A549 (cell line): ENCODE measurements around the gene TNS2.

Source experiments
- CBX2 ChIP-seq: fragments of 200-600 bp; sonication (generic); IDR thresholded peaks from 2 replicates; pipeline ENCODE4 v1.6.1; 2016; ENCODE audit warnings: low read depth, mild to moderate bottlenecking, borderline replicate concordance
- EP300 ChIP-seq, 2 experiments: fragments of >200 bp; sonication (Bioruptor Twin); formaldehyde crosslinking; IDR thresholded peaks; 2 replicates in 1 of 2; 3 replicates in 1 of 2; pipeline ENCODE4 v1.6.1; 2016 to 2017
- MAFK ChIP-seq: fragments of 450-650 bp; IDR thresholded peaks from 2 replicates; pipeline ENCODE4 v1.6.1; 2014; ENCODE audit not compliant: partially characterized antibody
- MYC ChIP-seq: IDR thresholded peaks from 2 replicates; pipeline ENCODE4 v1.6.1; 2012; ENCODE audit warnings: mild to moderate bottlenecking, inconsistent platforms, low read length, improper control_type of control experiment, borderline replicate concordance
- NFE2L2 ChIP-seq: fragments of 150-350 bp; conservative IDR thresholded peaks from 2 replicates; pipeline ENCODE4 v1.6.1; 2014; ENCODE audit warnings: low read length
- PHF8 ChIP-seq: fragments of 200-600 bp; sonication (generic); IDR thresholded peaks from 2 replicates; pipeline ENCODE4 v1.6.1; 2016; ENCODE audit warnings: low read depth, mild to moderate bottlenecking, antibody characterized with exemption, moderate library complexity, borderline replicate concordance
- POLR2A ChIP-seq: IDR thresholded peaks from 2 replicates; pipeline ENCODE4 v1.6.1; 2012; ENCODE audit warnings: mild to moderate bottlenecking, low read length
- SMC3 ChIP-seq: fragments of >200 bp; sonication (Bioruptor Twin); formaldehyde crosslinking; IDR thresholded peaks from 3 replicates; pipeline ENCODE4 v1.6.1; 2018; ENCODE audit warnings: inconsistent platforms
- TF ChIP-seq, protein P1 (sequence below): fragments of >200 bp; sonication (Bioruptor Twin); formaldehyde crosslinking; IDR thresholded peaks from 3 replicates; pipeline ENCODE4 v1.5.1; 2016
- TF ChIP-seq, protein P2 (sequence below): fragments of 450-650 bp; IDR thresholded peaks from 2 replicates; pipeline ENCODE4 v1.6.1; 2014; ENCODE audit warnings: antibody characterized with exemption

DNA sequence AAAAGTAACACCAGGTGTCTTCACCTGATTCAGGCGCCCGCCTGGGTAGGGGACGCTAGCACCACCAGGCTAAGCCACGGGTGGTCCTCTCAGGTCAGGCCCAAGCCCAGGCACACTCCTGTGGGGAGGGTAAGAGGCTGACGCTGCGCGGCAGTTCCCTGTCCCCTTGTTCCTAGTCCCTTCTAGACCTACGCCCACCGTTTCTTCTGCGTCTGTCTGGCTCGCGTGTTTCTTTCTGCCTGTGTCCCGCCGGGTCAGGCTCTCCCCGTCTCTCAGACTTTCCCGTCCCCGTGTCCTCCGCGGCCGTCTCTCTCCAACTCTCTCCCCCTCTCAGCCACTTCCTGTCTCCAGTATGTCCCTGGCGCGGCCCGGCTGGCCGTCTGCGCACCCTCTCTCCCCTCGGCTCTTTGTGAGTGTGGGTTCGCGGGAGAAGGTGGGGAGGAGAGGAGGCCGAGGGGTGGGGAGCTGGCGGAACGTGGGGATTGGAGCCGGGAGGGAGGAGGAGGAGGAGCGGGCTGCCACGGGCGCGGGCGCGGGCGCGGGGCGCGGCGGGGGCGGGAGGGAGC, 3.1 kb upstream of the TNS2 start:
- TF ChIP-seq POLR2A (peak; percentile 79), MYC (peak; percentile 64; the same call in 1 of the 2 replicates), SMC3 (no peak), NFE2L2 (no peak), MAFK (no peak), EP300 (IDR thresholded peaks at IDR 0.05) (no peak), CBX2 (no peak), PHF8 (no peak)
- TF ChIP-seq, protein P1, sequence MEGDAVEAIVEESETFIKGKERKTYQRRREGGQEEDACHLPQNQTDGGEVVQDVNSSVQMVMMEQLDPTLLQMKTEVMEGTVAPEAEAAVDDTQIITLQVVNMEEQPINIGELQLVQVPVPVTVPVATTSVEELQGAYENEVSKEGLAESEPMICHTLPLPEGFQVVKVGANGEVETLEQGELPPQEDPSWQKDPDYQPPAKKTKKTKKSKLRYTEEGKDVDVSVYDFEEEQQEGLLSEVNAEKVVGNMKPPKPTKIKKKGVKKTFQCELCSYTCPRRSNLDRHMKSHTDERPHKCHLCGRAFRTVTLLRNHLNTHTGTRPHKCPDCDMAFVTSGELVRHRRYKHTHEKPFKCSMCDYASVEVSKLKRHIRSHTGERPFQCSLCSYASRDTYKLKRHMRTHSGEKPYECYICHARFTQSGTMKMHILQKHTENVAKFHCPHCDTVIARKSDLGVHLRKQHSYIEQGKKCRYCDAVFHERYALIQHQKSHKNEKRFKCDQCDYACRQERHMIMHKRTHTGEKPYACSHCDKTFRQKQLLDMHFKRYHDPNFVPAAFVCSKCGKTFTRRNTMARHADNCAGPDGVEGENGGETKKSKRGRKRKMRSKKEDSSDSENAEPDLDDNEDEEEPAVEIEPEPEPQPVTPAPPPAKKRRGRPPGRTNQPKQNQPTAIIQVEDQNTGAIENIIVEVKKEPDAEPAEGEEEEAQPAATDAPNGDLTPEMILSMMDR: no peak
- TF ChIP-seq, protein P2, sequence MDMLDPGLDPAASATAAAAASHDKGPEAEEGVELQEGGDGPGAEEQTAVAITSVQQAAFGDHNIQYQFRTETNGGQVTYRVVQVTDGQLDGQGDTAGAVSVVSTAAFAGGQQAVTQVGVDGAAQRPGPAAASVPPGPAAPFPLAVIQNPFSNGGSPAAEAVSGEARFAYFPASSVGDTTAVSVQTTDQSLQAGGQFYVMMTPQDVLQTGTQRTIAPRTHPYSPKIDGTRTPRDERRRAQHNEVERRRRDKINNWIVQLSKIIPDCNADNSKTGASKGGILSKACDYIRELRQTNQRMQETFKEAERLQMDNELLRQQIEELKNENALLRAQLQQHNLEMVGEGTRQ: no peak
